Measurements from ENCODE around the gene RPS15.

RPS15 gene

GRCh38 chr19:1438035-1438932 lies at the start of gene RPS15:
TSS of gene RPS15 (plus strand) at chr19:1438396. CDS start at chr19:1438426, 30 bp downstream.
- DNase-seq (ENCODE audit: low read depth) = peak; percentile 94

- no peak for DNase-seq (ENCODE audit: low read depth)
These were observed 49.6 kb upstream of the RPS15 start for GRCh38 chr19:1388637-1389026.

GRCh38 chr19:1389033-1389940 lies 48.9 kb upstream of the RPS15 start:
- no peak for DNase-seq (ENCODE audit: low read depth)

GRCh38 chr19:1390890-1391423 lies 47.2 kb upstream of the RPS15 start:
- no peak for DNase-seq (ENCODE audit: low read depth)

- no peak for DNase-seq (ENCODE audit: low read depth)
These were observed 45.8 kb upstream of the RPS15 start for GRCh38 chr19:1392407-1392806.

GRCh38 chr19:1392939-1393530 lies 45.2 kb upstream of the RPS15 start:
- no peak for DNase-seq (ENCODE audit: low read depth)

GRCh38 chr19:1393841-1394240 lies 44.4 kb upstream of the RPS15 start:
- DNase-seq (ENCODE audit: low read depth) = no peak

- no peak for DNase-seq (ENCODE audit: low read depth)
These were observed 43.7 kb upstream of the RPS15 start for GRCh38 chr19:1394252-1395193.

- no peak for DNase-seq (ENCODE audit: low read depth)
These were observed 42.8 kb upstream of the RPS15 start for GRCh38 chr19:1395194-1396018.

GRCh38 chr19:1396019-1396767 lies 42.0 kb upstream of the RPS15 start:
- no peak for DNase-seq (ENCODE audit: low read depth)

GRCh38 chr19:1396768-1397679 lies 41.2 kb upstream of the RPS15 start:
- no peak for DNase-seq (ENCODE audit: low read depth)

GRCh38 chr19:1397838-1398237 lies 40.4 kb upstream of the RPS15 start:
- no peak for DNase-seq (ENCODE audit: low read depth)

GRCh38 chr19:1399079-1399478 lies 39.1 kb upstream of the RPS15 start:
- no peak for DNase-seq (ENCODE audit: low read depth)

- no peak for DNase-seq (ENCODE audit: low read depth)
These were observed 38.5 kb upstream of the RPS15 start for GRCh38 chr19:1399745-1400144.

GRCh38 chr19:1400281-1401137 lies 37.7 kb upstream of the RPS15 start:
- DNase-seq (ENCODE audit: low read depth) = peak; percentile 45

- peak; percentile 58 for DNase-seq (ENCODE audit: low read depth)
These were observed 36.9 kb upstream of the RPS15 start, which contains the start of gene GAMT for GRCh38 chr19:1401138-1401888. TSS of gene GAMT (minus strand) at chr19:1401542. CDS start at chr19:1401476, 66 bp downstream.

- DNase-seq (ENCODE audit: low read depth) = no peak
These were observed 36.3 kb upstream of the RPS15 start for GRCh38 chr19:1401889-1402217.
